OCI-LY1 (cell line): ENCODE data around the gene PRPSAP1.

Experiments used
- CTCF ChIP-seq: fragments of 200-600 bp; sonication (generic), shearing (Covaris generic); IDR thresholded peaks from 2 replicates; pipeline ENCODE4 v1.5.1; 2017; ENCODE audit warnings: mild to moderate bottlenecking, antibody characterized with exemption, low read length, moderate library complexity, mixed read lengths
- EZH2 ChIP-seq: fragments of 200-600 bp; sonication (generic), shearing (Covaris generic); IDR thresholded peaks from 2 replicates; pipeline ENCODE4 v1.8.0; 2017; ENCODE audit warnings: borderline replicate concordance, mixed run types, mild to moderate bottlenecking, antibody characterized with exemption, low read length, moderate library complexity, mixed read lengths

- TF ChIP-seq CTCF (no peak), EZH2 (no peak)
These were observed 10.6 kb downstream of the PRPSAP1 start for GRCh38 chr17:76343106-76343505.
